Effector CD4-positive, alpha-beta T cell (primary cell): ENCODE measurements around the gene LGALS16.
"Not testable (repeated sequence)": the region's sequence is repeated elsewhere in the genome, so short reads cannot be mapped to it uniquely, and the experiment has no call there.

Source experiments
- DNase-seq: peaks from one replicate; pipeline ENCODE4 v3.0.0-alpha.2; 2020

Gene LGALS16

DNA sequence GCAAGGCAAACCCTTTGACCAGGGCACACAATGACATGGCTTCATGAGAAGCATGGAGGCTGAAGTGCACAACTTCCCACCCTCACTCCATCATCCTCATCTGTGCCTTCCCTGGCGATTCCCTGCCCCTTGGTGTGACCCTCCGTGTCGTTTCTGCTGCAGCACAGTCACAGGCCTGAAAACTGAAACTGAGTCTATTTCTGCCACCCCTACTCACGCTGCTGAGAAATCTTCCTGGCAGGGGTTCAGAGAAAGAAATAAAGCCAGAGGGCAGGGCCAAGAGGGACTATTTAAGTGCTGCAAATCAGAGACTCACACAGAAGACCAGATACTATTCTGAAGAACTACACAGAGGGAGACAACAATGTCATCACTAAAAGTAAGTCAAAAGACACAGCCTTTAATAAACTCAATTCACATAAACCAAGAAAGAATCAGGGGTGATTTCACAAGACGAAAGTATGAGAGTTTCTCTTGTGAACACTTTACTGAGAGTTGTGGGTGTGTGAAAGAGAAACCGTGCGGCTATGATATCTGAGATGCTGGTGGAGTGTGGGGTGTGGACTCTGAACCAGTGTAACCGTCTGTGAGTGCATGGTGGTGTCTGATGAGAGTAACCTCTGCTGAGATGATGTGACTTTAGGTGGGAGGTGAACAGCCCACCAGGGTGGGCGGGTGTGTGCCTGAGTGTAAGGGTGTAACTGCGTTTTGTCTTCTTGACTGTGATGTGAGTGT, 23.5 kb downstream of the LGALS16 start:
- no peak for DNase-seq

DNA sequence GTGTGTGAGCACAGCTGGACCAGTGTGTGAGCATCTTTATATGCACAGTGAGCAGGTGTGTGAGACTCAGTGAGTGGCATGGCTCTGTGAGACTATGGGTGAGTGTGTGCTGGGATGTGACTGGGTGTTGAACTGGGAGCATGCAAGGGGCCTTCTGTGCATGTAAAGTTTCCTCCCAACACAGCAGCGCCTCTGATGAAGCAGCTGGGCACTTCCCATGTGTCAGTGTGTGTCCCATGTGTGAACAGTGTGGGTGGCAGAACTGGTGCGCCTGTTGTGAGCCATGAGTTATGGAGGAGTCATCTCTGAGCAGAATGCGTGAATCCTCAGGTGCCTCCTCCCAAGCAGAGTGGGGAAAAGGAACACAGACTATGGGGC, 24.1 kb downstream of the LGALS16 start:
- DNase-seq: no peak

GRCh38 chr19:39680593-39680992, 24.9 kb downstream of the LGALS16 start:
- DNase-seq: no peak

DNA sequence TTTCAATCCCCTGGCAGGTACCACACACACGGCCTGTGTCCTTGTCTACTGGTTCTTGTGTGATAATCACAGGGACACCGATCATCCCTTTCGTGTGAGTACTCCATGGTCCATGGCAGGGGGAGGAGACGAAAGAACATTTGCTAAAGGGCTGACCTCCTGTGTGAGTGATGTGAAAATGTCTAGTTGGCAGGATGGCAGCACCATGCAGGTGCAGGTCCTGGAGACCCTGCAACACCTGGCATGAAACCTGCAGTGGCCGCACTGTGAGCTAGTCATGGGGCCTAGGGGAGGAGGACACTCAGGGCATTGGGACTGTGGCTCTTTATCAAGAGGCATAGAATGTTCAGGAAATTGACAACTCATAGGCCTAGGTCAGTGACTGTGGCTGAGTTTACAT, 25.7 kb downstream of the LGALS16 start:
- DNase-seq: no peak

- DNase-seq: no peak
These were observed 28.6 kb downstream of the LGALS16 start for GRCh38 chr19:39684267-39684666.

GRCh38 chr19:39686739-39687138, 31.0 kb downstream of the LGALS16 start:
- DNase-seq: no peak

DNA sequence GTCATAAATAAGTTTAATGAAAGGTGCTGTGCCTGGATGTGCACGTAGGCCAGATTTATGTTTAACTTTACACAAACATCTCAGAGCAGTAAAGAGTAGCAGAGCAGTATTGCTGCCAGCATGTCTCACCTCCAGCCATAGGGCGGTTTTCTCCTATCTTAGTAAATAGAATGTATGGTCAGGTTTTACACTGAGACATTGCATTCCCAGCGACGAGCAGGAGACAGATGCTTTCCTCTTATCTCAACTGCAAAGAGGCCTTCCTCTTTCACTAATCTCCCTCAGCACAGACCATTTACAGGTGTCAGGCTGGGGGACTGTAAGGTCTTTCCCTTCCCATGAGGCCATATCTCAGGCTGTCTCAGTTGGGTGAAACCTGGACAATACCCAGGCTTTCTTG, 32.9 kb downstream of the LGALS16 start:
- DNase-seq: not testable (repeated sequence)

DNA sequence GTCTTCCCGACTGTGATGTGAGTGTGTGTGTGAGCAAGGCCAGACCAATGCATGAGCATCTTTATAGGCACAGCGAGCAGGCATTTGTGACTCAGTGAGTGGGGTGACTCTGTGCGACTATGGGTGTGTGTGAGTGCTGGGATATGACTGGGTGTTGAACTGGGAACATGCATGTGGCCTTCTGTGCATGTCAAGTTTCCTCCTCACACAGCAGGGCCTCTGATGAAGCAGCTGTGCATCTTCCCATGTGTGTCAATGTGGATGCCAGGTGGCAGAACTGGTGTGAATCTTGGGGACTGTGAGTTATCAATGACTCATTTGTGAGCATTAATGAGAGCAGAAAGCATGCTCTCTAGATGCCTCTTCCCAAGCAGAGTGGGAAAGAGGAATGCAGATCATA, 36.5 kb downstream of the LGALS16 start:
- DNase-seq: no peak

GRCh38 chr19:39692822-39693221, 37.1 kb downstream of the LGALS16 start:
- DNase-seq: no peak

DNA sequence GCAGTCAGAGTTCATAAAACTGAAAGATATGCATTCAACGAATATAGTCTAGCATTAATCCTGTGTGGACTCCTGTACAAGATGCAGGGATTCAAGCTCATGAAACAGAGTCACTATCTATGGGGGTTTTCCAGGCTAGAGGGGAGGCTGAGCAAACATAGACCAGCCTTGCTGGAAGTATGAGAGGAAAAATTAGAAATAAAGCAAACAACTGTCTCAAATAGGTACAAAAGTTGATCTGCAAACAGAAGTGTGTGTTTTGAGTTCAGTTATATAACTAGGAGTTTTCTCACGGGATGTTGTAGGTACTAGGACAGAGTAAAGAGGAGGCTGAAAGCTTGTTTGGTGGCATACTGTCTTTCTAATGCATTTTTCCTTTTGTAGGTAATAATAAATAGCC, 40.0 kb downstream of the LGALS16 start:
- no peak for DNase-seq

- no peak for DNase-seq
These were observed 40.7 kb downstream of the LGALS16 start for GRCh38 chr19:39696387-39696786.

GRCh38 chr19:39698535-39698934, 42.8 kb downstream of the LGALS16 start:
- no peak for DNase-seq

- DNase-seq: no peak
These were observed 45.6 kb downstream of the LGALS16 start for GRCh38 chr19:39701291-39701690.

- no peak for DNase-seq
These were observed 48.7 kb downstream of the LGALS16 start, which contains the start of gene LGALS14 for GRCh38 chr19:39704181-39705044. Gene LGALS14 (plus strand): TSS chr19:39704481. CDS start chr19:39704529, 48 bp downstream.

DNA sequence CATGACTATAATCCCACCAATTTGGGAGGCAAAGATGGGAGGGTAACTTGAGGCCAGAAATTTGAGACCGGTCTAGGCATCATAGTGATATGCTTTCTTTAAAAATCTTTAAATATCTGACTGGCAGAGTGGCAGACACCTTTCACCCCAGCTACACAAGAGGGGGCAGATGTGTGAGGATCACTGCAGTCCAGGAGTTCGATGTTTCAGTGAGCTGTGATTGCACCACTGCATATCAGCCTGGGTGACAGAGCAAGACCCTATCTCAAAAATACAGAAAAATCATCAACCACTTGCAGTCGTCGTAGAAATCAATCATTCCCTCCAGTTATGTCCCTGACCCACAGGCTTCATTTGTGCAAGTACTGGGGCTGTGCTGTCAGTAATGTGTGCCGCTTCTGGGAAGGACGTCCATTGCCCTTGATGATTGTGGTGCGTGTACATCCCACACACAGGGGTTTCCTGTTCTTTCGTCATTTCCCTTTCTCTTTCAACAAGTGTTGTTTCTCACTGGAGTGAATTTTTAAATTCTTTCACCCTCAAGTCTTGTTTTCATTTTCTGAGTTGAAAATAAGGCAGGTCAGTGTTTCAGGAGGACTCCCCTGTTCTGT, 50.0 kb downstream of the LGALS16 start:
- no peak for DNase-seq

GRCh38 chr19:39708594-39708993, 52.9 kb downstream of the LGALS16 start:
- DNase-seq: no peak

- DNase-seq: no peak
These were observed 53.5 kb downstream of the LGALS16 start for GRCh38 chr19:39709026-39709872.
